ENCODE results near the gene CSNK2A1. TPM values are rescaled to one million over a fixed set of nuclear protein-coding genes. Genes with fewer than 3 reads are reported as not detected.
A peak's percentile ranks its signal among the peaks of the same experiment; 100 is the strongest.
"Not testable (repeated sequence)": the region's sequence is repeated elsewhere in the genome, so short reads cannot be mapped to it uniquely, and the experiment has no call there.

Gene CSNK2A1
- polyA plus RNA-seq, 3 donors, result 31.7 to 55.5 (median 35.2) TPM

GRCh38 chr20:508364-508787, 35.2 kb downstream of the CSNK2A1 start:
- H3K27ac Mint-ChIP-seq, result peak overlapping the region in 1 of 7 donors; percentile 61
- Histone ChIP-seq H3K79me2 (ENCODE audit: insufficient read depth, low read length) (peaks cover 55% of the 10 kb centered on the region), H4K20me1 (ENCODE audit: insufficient read depth, low read length) (peaks cover 75% of the 10 kb centered on the region), H3K36me3 (replicated peaks in 1 of 2; ENCODE audit: control insufficient read depth in 1 of 2, insufficient read depth in 2 of 2, low read length in 2 of 2) (peaks cover 40 to 56% of the 10 kb centered on the region in 2 donors)
- peaks cover 47 to 56% of the 10 kb centered on the region in 2 donors for H3K36me3 Mint-ChIP-seq
- H3K27ac ChIP-seq (ENCODE audit: low read depth in 1 of 2, low read length in 2 of 2); H3K27me3 ChIP-seq (ENCODE audit: control insufficient read depth in 2 of 2, insufficient read depth in 2 of 2, low read length in 2 of 2); H3K9ac ChIP-seq (ENCODE audit: insufficient read depth, low read length, poor library complexity, severe bottlenecking); intact Hi-C loops (cut with micrococcal nuclease); H3K4me2 ChIP-seq (replicated peaks; ENCODE audit: extremely low read depth, low read length, poor library complexity, severe bottlenecking); H3K9me3 Mint-ChIP-seq; DNase-seq; H3K4me3 ChIP-seq (replicated peaks in 1 of 3; ENCODE audit: low read depth in 2 of 3, low read length in 3 of 3); H2AFZ ChIP-seq (ENCODE audit: insufficient read depth, low read depth, low read length, poor library complexity, severe bottlenecking); H3K4me1 ChIP-seq (ENCODE audit: control insufficient read depth in 1 of 2, insufficient read depth in 2 of 2, low read length in 2 of 2); H3K27me3 Mint-ChIP-seq (ENCODE audit: low read depth in 3 of 3); H3K9me3 ChIP-seq (replicated peaks in 1 of 2; ENCODE audit: control insufficient read depth in 1 of 2, insufficient read depth in 1 of 2, low read length in 2 of 2); H3K4me3 Mint-ChIP-seq: not testable (repeated sequence)
- WGBS (ENCODE audit: insufficient coverage), result no CpG with 5 or more reads among the region's 6 CpGs
- H3K4me1 Mint-ChIP-seq, result peaks cover 23% of the 10 kb centered on the region

- no peaks in the 10 kb centered on the region for H3K9me3 Mint-ChIP-seq
Observed at GRCh38 chr20:507761-508332, 35.7 kb downstream of the CSNK2A1 start.

More at GRCh38 chr20:507761-508332, 35.7 kb downstream of the CSNK2A1 start:
- Histone ChIP-seq H2AFZ (ENCODE audit: insufficient read depth, low read depth, low read length, poor library complexity, severe bottlenecking) (no peak overlapping the region), H3K4me2 (replicated peaks; ENCODE audit: extremely low read depth, low read length, poor library complexity, severe bottlenecking) (no peak overlapping the region), H3K4me1 (ENCODE audit: control insufficient read depth in 1 of 2, insufficient read depth in 2 of 2, low read length in 2 of 2) (peaks cover 5 to 9% of the 10 kb centered on the region in 2 donors), H3K9ac (ENCODE audit: insufficient read depth, low read length, poor library complexity, severe bottlenecking) (no peak overlapping the region), H3K9me3 (replicated peaks in 1 of 2; ENCODE audit: control insufficient read depth in 1 of 2, insufficient read depth in 1 of 2, low read length in 2 of 2) (no peaks in the 10 kb centered on the region), H3K27me3 (ENCODE audit: control insufficient read depth in 2 of 2, insufficient read depth in 2 of 2, low read length in 2 of 2) (no peaks in the 10 kb centered on the region), H3K27ac (ENCODE audit: low read depth in 1 of 2, low read length in 2 of 2) (no peak overlapping the region), H3K36me3 (replicated peaks in 1 of 2; ENCODE audit: control insufficient read depth in 1 of 2, insufficient read depth in 2 of 2, low read length in 2 of 2) (peaks cover 45 to 61% of the 10 kb centered on the region in 2 donors), H3K79me2 (ENCODE audit: insufficient read depth, low read length) (peaks cover 50% of the 10 kb centered on the region), H3K4me3 (replicated peaks in 1 of 3; ENCODE audit: low read depth in 2 of 3, low read length in 3 of 3) (no peak overlapping the region), H4K20me1 (ENCODE audit: insufficient read depth, low read length) (peaks cover 71% of the 10 kb centered on the region)
- intact Hi-C loops (cut with micrococcal nuclease), result no loop called here
- Mint-ChIP-seq H3K4me1 (peaks cover 23% of the 10 kb centered on the region), H3K4me3 (no peak overlapping the region), H3K27me3 (ENCODE audit: low read depth in 3 of 3) (peaks cover 0 to 2% (median 0%) of the 10 kb centered on the region in 3 donors), H3K36me3 (peaks cover 52 to 61% of the 10 kb centered on the region in 2 donors), H3K27ac (no peak overlapping the region)
- DNase-seq, result no peak
- WGBS (ENCODE audit: insufficient coverage), result no CpG with 5 or more reads among the region's 7 CpGs
- no peak for TF ChIP-seq CTCF (IDR thresholded peaks at IDR 0.05)
